Brain microvascular endothelial cell (primary cell): ENCODE measurements around the gene DPP9.

Experiments used
- DNase-seq: peaks from one replicate; pipeline ENCODE4 v3.0.0-alpha.2; 2020
- H3K27ac ChIP-seq: fragments of 250-450 bp; sonication (Bioruptor Pico); 2 replicates; pipeline ENCODE4 v1.5.1; 2020; ENCODE audit warnings: mild to moderate bottlenecking, moderate library complexity
- H3K27me3 ChIP-seq: fragments of 250-450 bp; sonication (Bioruptor Pico); replicated peaks from 2 replicates; pipeline ENCODE4 v1.5.1; 2020; ENCODE audit warnings: mild to moderate bottlenecking
- H3K36me3 ChIP-seq: fragments of 250-450 bp; sonication (Bioruptor Pico); replicated peaks from 2 replicates; pipeline ENCODE4 v1.5.1; 2020; ENCODE audit warnings: mild to moderate bottlenecking
- H3K4me3 ChIP-seq: 2 replicates; pipeline ENCODE4 v1.5.1; 2011; ENCODE audit warnings: low read depth, mild to moderate bottlenecking, control low read depth, low read length, moderate library complexity
- CTCF ChIP-seq: IDR thresholded peaks from 2 replicates; pipeline ENCODE4 v1.5.1; 2011; ENCODE audit warnings: low read depth, mild to moderate bottlenecking, moderate library complexity, low read length, control low read depth, inconsistent platforms; ENCODE audit errors: missing control alignments
- in situ Hi-C: cut with HindIII; loops from 2 replicates; pipeline ENCODE4 v1.10.0; 2017; ENCODE audit warnings: low sequenced_read_pairs, low pct_ligation_motif_present

Gene DPP9

DNA sequence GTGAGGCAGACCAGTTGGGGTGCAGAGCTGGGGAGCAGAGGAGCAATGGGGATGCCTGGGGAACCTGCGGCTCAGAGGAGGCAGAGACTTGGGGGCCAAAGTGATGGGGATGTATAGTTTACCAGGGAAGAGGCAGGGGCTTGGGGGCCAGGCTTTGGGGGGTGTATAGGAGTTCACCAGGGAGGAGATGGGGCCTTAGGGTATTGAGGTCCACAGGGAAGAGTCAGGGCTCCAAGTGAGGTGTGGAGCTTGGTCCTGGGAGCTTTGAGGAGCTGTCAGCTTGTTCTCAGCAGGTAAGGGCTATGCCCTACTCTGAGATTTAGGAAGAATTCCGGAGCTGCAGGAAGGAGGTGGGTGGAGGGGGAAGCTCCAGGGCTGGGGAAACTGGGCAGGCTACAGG is 73.5 kb downstream of the DPP9 start:
- no peak overlapping the region for H3K4me3 ChIP-seq
- H3K27me3 ChIP-seq, result no peaks in the 10 kb centered on the region
- no peak for DNase-seq
- peaks cover 22% of the 10 kb centered on the region for H3K36me3 ChIP-seq
- no peak for TF ChIP-seq CTCF
- in situ Hi-C loops, result no loop called here
- no peak overlapping the region for H3K27ac ChIP-seq

- H3K36me3 ChIP-seq, result peaks cover 16% of the 10 kb centered on the region
- H3K27ac ChIP-seq, result no peak overlapping the region
- in situ Hi-C loops, result no loop called here
- TF ChIP-seq CTCF, result no peak
- H3K4me3 ChIP-seq, result no peak overlapping the region
- DNase-seq, result no peak
- H3K27me3 ChIP-seq, result no peaks in the 10 kb centered on the region
These were observed 74.1 kb downstream of the DPP9 start for GRCh38 chr19:4649392-4650047.

GRCh38 chr19:4647676-4648644 is 75.7 kb downstream of the DPP9 start:
- H3K27ac ChIP-seq, result no peak overlapping the region
- peak; percentile 53 for TF ChIP-seq CTCF
- DNase-seq, result peak; percentile 43
- H3K36me3 ChIP-seq, result peaks cover 13% of the 10 kb centered on the region
- H3K4me3 ChIP-seq, result no peak overlapping the region
- H3K27me3 ChIP-seq, result no peaks in the 10 kb centered on the region
- in situ Hi-C loops, result no loop called here

DNA sequence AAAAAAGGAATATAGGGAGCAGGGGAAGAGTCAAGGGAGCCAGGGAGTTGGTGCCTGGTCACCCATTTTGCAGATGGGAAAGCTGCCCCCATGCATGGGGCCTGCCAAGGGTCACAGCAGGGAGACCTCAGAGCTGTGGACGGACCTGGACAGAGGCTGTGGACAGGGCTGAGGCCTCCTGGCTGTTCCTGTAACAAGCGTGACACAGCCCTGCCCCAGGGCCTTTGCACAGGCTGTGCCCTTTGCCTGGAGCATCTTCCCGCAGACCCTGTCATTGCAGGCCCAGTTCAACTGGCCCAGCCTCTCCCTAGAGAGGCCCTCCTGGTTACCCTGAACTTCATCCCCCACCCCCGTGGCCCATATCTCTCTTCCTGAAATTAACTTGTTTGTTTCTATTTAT is 77.9 kb downstream of the DPP9 start:
- no peak for TF ChIP-seq CTCF
- in situ Hi-C loops, result no loop called here
- H3K27ac ChIP-seq, result no peak overlapping the region
- H3K4me3 ChIP-seq, result no peak overlapping the region
- no peak for DNase-seq
- peaks cover 6% of the 10 kb centered on the region for H3K36me3 ChIP-seq
- no peaks in the 10 kb centered on the region for H3K27me3 ChIP-seq

DNA sequence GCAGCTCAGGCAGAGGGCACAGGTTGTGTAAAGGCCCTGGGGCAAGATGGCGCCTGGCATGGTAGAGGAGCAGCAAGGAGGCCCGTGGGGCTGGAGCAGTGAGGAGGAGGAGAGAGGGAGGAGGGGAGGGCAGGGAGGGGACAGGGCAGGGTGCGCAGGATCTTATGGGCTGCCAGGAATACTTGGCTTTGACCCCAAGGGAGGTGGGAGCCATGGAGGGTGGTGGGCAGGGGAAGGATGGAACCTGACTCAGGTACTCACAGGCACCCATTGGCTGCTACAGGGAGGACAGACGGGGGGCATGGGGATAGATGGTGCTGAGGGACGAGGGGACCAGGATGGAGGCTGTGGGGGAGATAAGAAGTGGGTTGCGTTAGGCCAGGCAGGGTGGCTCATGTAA is 81.0 kb downstream of the DPP9 start:
- TF ChIP-seq CTCF, result no peak
- H3K36me3 ChIP-seq, result peaks cover 3% of the 10 kb centered on the region
- H3K4me3 ChIP-seq, result no peak overlapping the region
- H3K27ac ChIP-seq, result no peak overlapping the region
- in situ Hi-C loops, result no loop called here
- DNase-seq, result no peak
- H3K27me3 ChIP-seq, result no peaks in the 10 kb centered on the region
